Activated CD8-positive, alpha-beta memory T cell treated with anti-CD3 and anti-CD28 coated beads, Interleukin-2, amount 10 ng/mL, durations not matched to agents 7 days and 5 days (primary cell): ENCODE results near the gene ZNRD2. TPM values are rescaled to one million over a fixed set of nuclear protein-coding genes. Genes with fewer than 3 reads are reported as not detected.
A peak's percentile ranks its signal among the peaks of the same experiment; 100 is the strongest.
"Not testable (repeated sequence)": the region's sequence is repeated elsewhere in the genome, so short reads cannot be mapped to it uniquely, and the experiment has no call there.

Experiments used
- ATAC-seq: fragments of 150-1000 bp; cut with Tn5 transposase; one replicate; pipeline ENCODE4 v1.10.0; 2021; ENCODE audit warnings: moderate library complexity
- CTCF ChIA-PET: fragments of 350-600 bp; sonication (Branson Sonifier 250); formaldehyde crosslinking; loops from one replicate; lab custom pipeline; 2021; ENCODE audit warnings: antibody characterized with exemption; lab: Charles Lee
- DNase-seq: peaks from one replicate; pipeline ENCODE4 v3.0.0-alpha.2; 2020
- H3K27ac Mint-ChIP-seq: one replicate; pipeline ENCODE4 v1.8.0; 2021; ENCODE audit warnings: mild to moderate bottlenecking, mixed read lengths
- H3K27me3 Mint-ChIP-seq: one replicate; pipeline ENCODE4 v1.8.0; 2021; ENCODE audit warnings: mixed read lengths
- H3K36me3 Mint-ChIP-seq: one replicate; pipeline ENCODE4 v1.8.0; 2021; ENCODE audit warnings: mild to moderate bottlenecking, mixed read lengths
- H3K4me1 Mint-ChIP-seq: one replicate; pipeline ENCODE4 v1.8.0; 2021; ENCODE audit warnings: mixed read lengths
- H3K4me3 Mint-ChIP-seq: one replicate; pipeline ENCODE4 v1.8.0; 2021; ENCODE audit warnings: mild to moderate bottlenecking, moderate library complexity, mixed read lengths
- H3K9me3 Mint-ChIP-seq: one replicate; pipeline ENCODE4 v1.8.0; 2022; ENCODE audit warnings: low read depth, mixed read lengths
- total RNA-seq, 2 experiments: library from RNA; stranded (reverse); gene quantifications; one replicate each; pipeline ENCODE4 v1.2.3, GENCODE V29; 2021

ZNRD2 gene, protein sequence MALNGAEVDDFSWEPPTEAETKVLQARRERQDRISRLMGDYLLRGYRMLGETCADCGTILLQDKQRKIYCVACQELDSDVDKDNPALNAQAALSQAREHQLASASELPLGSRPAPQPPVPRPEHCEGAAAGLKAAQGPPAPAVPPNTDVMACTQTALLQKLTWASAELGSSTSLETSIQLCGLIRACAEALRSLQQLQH
- total RNA-seq = 10 to 100 TPM; 42.1 to 45.5 TPM

GRCh38 chr11:65569973-65570918, at the start of gene ZNRD2:
Gene ZNRD2 (plus strand): TSS chr11:65570477. CDS start chr11:65570492, 15 bp downstream.
- peak within 1 kb of the TSS; percentile 98 for H3K27ac Mint-ChIP-seq
- peak; percentile 100 for DNase-seq
- peak; percentile 74 for ATAC-seq
- CTCF ChIA-PET = interaction anchor here (0.7 to 16.3 kb wide), 7 partner anchors 10 to 68 kb away, joined by 3 to 388 read pairs (median 5); partner anchors contain the start of genes KCNK7, LTBP3, MAP3K11 and PCNX3
- H3K36me3 Mint-ChIP-seq = peaks cover 11% of the 10 kb centered on the region
- H3K4me3 Mint-ChIP-seq = peak within 1 kb of the TSS; percentile 100
- peaks cover 66% of the 10 kb centered on the region for H3K4me1 Mint-ChIP-seq
- no peaks in the 10 kb centered on the region for H3K9me3 Mint-ChIP-seq
- H3K27me3 Mint-ChIP-seq = no peaks in the 10 kb centered on the region

GRCh38 chr11:65521777-65522521, 48.3 kb upstream of the ZNRD2 start:
- H3K9me3 Mint-ChIP-seq, H3K27ac Mint-ChIP-seq, DNase-seq, H3K4me3 Mint-ChIP-seq, ATAC-seq, H3K36me3 Mint-ChIP-seq, H3K27me3 Mint-ChIP-seq: not testable (repeated sequence)
- CTCF ChIA-PET = interaction anchor here (1.1 kb wide), 1 partner anchor 53 kb away, joined by 4 read pairs; no protein-coding TSS in a partner anchor
- peaks cover 34% of the 10 kb centered on the region for H3K4me1 Mint-ChIP-seq

GRCh38 chr11:65522718-65523630, 47.3 kb upstream of the ZNRD2 start:
- DNase-seq = peak; percentile 42
- peak overlapping the region; percentile 71 for H3K27ac Mint-ChIP-seq
- H3K27me3 Mint-ChIP-seq, CTCF ChIA-PET, H3K36me3 Mint-ChIP-seq, H3K9me3 Mint-ChIP-seq, ATAC-seq: not testable (repeated sequence)
- H3K4me3 Mint-ChIP-seq = peak overlapping the region; percentile 27
- peaks cover 37% of the 10 kb centered on the region for H3K4me1 Mint-ChIP-seq

- Mint-ChIP-seq H3K27ac (peak overlapping the region; percentile 71), H3K4me1 (peaks cover 37% of the 10 kb centered on the region), H3K4me3 (peak overlapping the region; percentile 27)
- not testable (repeated sequence) for H3K9me3 Mint-ChIP-seq, H3K36me3 Mint-ChIP-seq, DNase-seq, H3K27me3 Mint-ChIP-seq, ATAC-seq
- CTCF ChIA-PET = interaction anchor here (4.3 kb wide), 1 partner anchor 17 kb away, joined by 31 read pairs; no protein-coding TSS in a partner anchor
These were observed 46.7 kb upstream of the ZNRD2 start for GRCh38 chr11:65523631-65523968.

DNA sequence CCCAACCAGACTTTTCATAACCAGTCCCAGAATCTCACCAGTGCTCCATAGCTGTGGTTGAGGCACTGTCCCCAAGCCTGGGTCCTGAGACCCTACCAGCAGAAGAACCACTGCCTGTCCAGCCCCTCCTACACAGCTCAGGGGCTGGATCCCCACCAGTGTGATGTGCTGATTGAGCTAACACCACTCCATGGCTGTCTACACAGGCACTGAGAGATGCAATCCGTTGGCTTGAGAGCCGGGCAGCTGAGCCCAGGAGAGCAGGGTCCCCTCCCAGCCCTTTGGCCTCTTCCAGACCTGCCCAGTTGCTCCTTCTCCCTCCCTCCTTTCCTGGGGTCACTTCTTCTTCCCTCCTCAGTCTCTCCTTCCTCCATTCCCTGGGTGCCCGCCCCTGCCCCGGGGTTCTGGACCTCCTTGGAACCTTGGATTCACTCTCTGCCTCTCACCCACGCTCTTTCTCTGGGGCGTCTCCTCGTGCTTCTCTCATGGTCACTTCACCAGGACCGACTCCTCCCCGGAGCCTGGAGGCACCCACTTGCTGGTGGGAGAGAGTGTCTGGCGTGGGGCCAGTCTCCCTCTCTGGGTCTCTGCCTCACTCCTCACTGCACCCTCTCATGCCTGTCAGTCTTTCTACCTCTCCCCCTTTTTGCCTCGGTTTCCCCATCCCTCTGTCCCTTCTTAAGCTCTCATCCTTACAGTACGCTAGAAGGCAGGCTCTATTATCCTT, 46.1 kb upstream of the ZNRD2 start:
- ATAC-seq (peak; percentile 10), DNase-seq (peak; percentile 41)
- H3K4me1 Mint-ChIP-seq = peaks cover 40% of the 10 kb centered on the region
- no peaks in the 10 kb centered on the region for H3K9me3 Mint-ChIP-seq
- peak overlapping the region; percentile 54 for H3K4me3 Mint-ChIP-seq
- CTCF ChIA-PET = interaction anchor here (0.6 to 4.3 kb wide), 7 partner anchors 16 to 139 kb away, joined by 3 to 31 read pairs (median 6); no protein-coding TSS in a partner anchor
- no peaks in the 10 kb centered on the region for H3K27me3 Mint-ChIP-seq
- H3K27ac Mint-ChIP-seq = peak overlapping the region; percentile 71
- H3K36me3 Mint-ChIP-seq = peaks cover 4% of the 10 kb centered on the region

GRCh38 chr11:65524741-65525545, 45.3 kb upstream of the ZNRD2 start, which contains the start of gene SCYL1:
Gene SCYL1 (plus strand): TSS chr11:65525083. CDS start chr11:65525154, 71 bp downstream.
- peak; percentile 91 for ATAC-seq
- peaks cover 42% of the 10 kb centered on the region for H3K4me1 Mint-ChIP-seq
- H3K36me3 Mint-ChIP-seq = peaks cover 4% of the 10 kb centered on the region
- no peaks in the 10 kb centered on the region for H3K9me3 Mint-ChIP-seq
- no peaks in the 10 kb centered on the region for H3K27me3 Mint-ChIP-seq
- DNase-seq = peak; percentile 82
- peak within 1 kb of the TSS; percentile 75 for H3K27ac Mint-ChIP-seq
- CTCF ChIA-PET = interaction anchor here (0.6 to 4.3 kb wide), 12 partner anchors 16 to 360 kb away, joined by 3 to 31 read pairs (median 4); partner anchors contain the start of gene KCNK7
- peak within 1 kb of the TSS; percentile 73 for H3K4me3 Mint-ChIP-seq

GRCh38 chr11:65525546-65526480, 44.5 kb upstream of the ZNRD2 start:
- ATAC-seq = peak; percentile 40
- CTCF ChIA-PET = interaction anchor here (0.6 to 4.3 kb wide), 13 partner anchors 15 to 739 kb away, joined by 3 to 31 read pairs (median 4); partner anchors contain the start of gene KCNK7

DNA sequence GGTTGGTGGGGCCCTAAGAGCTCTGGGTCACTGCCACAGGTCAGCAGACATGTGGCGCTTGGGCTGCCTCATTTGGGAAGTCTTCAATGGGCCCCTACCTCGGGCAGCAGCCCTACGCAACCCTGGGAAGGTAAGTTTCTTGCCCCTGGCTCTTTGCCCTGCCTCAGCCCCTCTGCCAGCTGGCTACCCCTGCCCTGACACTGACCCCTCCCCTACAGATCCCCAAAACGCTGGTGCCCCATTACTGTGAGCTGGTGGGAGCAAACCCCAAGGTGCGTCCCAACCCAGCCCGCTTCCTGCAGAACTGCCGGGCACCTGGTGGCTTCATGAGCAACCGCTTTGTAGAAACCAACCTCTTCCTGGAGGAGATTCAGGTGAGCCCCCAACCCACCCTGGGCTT, 43.5 kb upstream of the ZNRD2 start:
- ATAC-seq (no peak), DNase-seq (no peak)
- H3K36me3 Mint-ChIP-seq = peaks cover 4% of the 10 kb centered on the region
- H3K4me3 Mint-ChIP-seq = peak overlapping the region; percentile 73
- peaks cover 44% of the 10 kb centered on the region for H3K4me1 Mint-ChIP-seq
- CTCF ChIA-PET = interaction anchor here (1.0 to 4.3 kb wide), 4 partner anchors 14 to 135 kb away, joined by 3 to 31 read pairs (median 7); no protein-coding TSS in a partner anchor
- no peaks in the 10 kb centered on the region for H3K9me3 Mint-ChIP-seq
- H3K27me3 Mint-ChIP-seq = no peaks in the 10 kb centered on the region
- H3K27ac Mint-ChIP-seq = no peak overlapping the region

More at GRCh38 chr11:65525546-65526480, 44.5 kb upstream of the ZNRD2 start:
- peak; percentile 56 for DNase-seq
- Mint-ChIP-seq H3K27ac (peak overlapping the region; percentile 75), H3K4me1 (peaks cover 45% of the 10 kb centered on the region), H3K36me3 (peaks cover 4% of the 10 kb centered on the region), H3K9me3 (no peaks in the 10 kb centered on the region), H3K4me3 (peak overlapping the region; percentile 73), H3K27me3 (no peaks in the 10 kb centered on the region)

GRCh38 chr11:65528819-65529350, 41.4 kb upstream of the ZNRD2 start:
- CTCF ChIA-PET = interaction anchor here (1.1 to 2.2 kb wide), 3 partner anchors 12 to 20 kb away, joined by 3 to 5 read pairs (median 5); no protein-coding TSS in a partner anchor
- DNase-seq = no peak
- Mint-ChIP-seq H3K9me3 (no peaks in the 10 kb centered on the region), H3K27ac (no peak overlapping the region), H3K4me3 (no peak overlapping the region), H3K4me1 (peaks cover 27% of the 10 kb centered on the region), H3K27me3 (no peaks in the 10 kb centered on the region), H3K36me3 (peaks cover 7% of the 10 kb centered on the region)
- ATAC-seq = no peak
